Activated CD8-positive, alpha-beta T cell treated with anti-CD3 and anti-CD28 coated beads for 36 hours (primary cell): ENCODE results near the gene H3-3A. TPM values are rescaled to one million over a fixed set of nuclear protein-coding genes. Genes with fewer than 3 reads are reported as not detected.

ENCODE experiments used
- ATAC-seq: fragments of 200-7000 bp; cut with Tn5 transposase; one replicate; pipeline ENCODE4 v1.10.0; 2021; ENCODE audit warnings: mild to moderate bottlenecking, moderate library complexity
- CTCF ChIA-PET: fragments of 350-600 bp; sonication (Branson Sonifier 250); formaldehyde crosslinking; loops from one replicate; lab custom pipeline; 2021; ENCODE audit warnings: antibody characterized with exemption; lab: Charles Lee
- POLR2A ChIA-PET: fragments of 350-600 bp; sonication (Branson Sonifier 250); formaldehyde crosslinking; loops from one replicate; lab custom pipeline; 2021; ENCODE audit warnings: antibody characterized with exemption; lab: Charles Lee
- DNase-seq: peaks from one replicate; pipeline ENCODE4 v3.0.0-alpha.2; 2020
- H3K27ac Mint-ChIP-seq: one replicate; pipeline ENCODE4 v1.8.0; 2021; ENCODE audit warnings: mild to moderate bottlenecking, mixed read lengths
- H3K27me3 Mint-ChIP-seq: one replicate; pipeline ENCODE4 v1.8.0; 2021; ENCODE audit warnings: mixed read lengths
- H3K36me3 Mint-ChIP-seq: one replicate; pipeline ENCODE4 v1.8.0; 2021; ENCODE audit warnings: low read depth, mixed read lengths
- H3K4me1 Mint-ChIP-seq: one replicate; pipeline ENCODE4 v1.8.0; 2021; ENCODE audit warnings: low read depth, mixed read lengths
- H3K4me3 Mint-ChIP-seq: one replicate; pipeline ENCODE4 v1.8.0; 2021; ENCODE audit warnings: mild to moderate bottlenecking, moderate library complexity, mixed read lengths
- H3K9me3 Mint-ChIP-seq: one replicate; pipeline ENCODE4 v1.8.0; 2021; ENCODE audit warnings: mixed read lengths
- CTCF ChIP-seq: fragments of 200-600 bp; IDR thresholded peaks from one replicate; pipeline ENCODE4 v1.8.0; 2022; ENCODE audit warnings: antibody characterized with exemption, mild to moderate bottlenecking
- intact Hi-C: fragments of 100-400 bp; cut with micrococcal nuclease; formaldehyde crosslinking; loops from one replicate; pipeline ENCODE4 v1.10.0; 2022
- total RNA-seq, 2 experiments: library from RNA; stranded (reverse); gene quantifications; one replicate each; pipeline ENCODE4 v1.2.3, GENCODE V29; 2021

Gene H3-3A
- total RNA-seq, 2 experiments from 2014 or later, result 287 to 308 TPM

- Mint-ChIP-seq H3K9me3 (no peaks in the 10 kb centered on the region), H3K27me3 (no peaks in the 10 kb centered on the region), H3K36me3 (no peaks in the 10 kb centered on the region), H3K27ac (no peak overlapping the region), H3K4me3 (no peak overlapping the region), H3K4me1 (no peaks in the 10 kb centered on the region)
- DNase-seq (no peak), ATAC-seq (no peak)
- intact Hi-C loops, result no loop called here
- ChIA-PET CTCF (interaction anchor here (1.8 kb wide), 1 partner anchor 15 kb away, joined by 6 read pairs; no protein-coding TSS in a partner anchor), POLR2A (interaction anchor here (1.2 kb wide), 1 partner anchor 51 kb away, joined by 4 read pairs; the partner anchor contains the start of gene SDE2)
- TF ChIP-seq CTCF, result no peak
Measured at GRCh38 chr1:226050133-226050532, 12.4 kb upstream of the H3-3A start.

GRCh38 chr1:226051365-226051764 lies 11.2 kb upstream of the H3-3A start:
- Mint-ChIP-seq H3K36me3 (no peaks in the 10 kb centered on the region), H3K4me1 (no peaks in the 10 kb centered on the region), H3K9me3 (no peaks in the 10 kb centered on the region), H3K27me3 (no peaks in the 10 kb centered on the region), H3K27ac (no peak overlapping the region), H3K4me3 (no peak overlapping the region)
- POLR2A ChIA-PET, result no interaction called here
- DNase-seq (no peak), ATAC-seq (no peak)
- CTCF ChIA-PET, result interaction anchor here (1.6 to 1.8 kb wide), 2 partner anchors 14 to 146 kb away, joined by 3 to 6 read pairs; no protein-coding TSS in a partner anchor
- intact Hi-C loops, result no loop called here
- TF ChIP-seq CTCF, result no peak

GRCh38 chr1:226052061-226052460 lies 10.5 kb upstream of the H3-3A start:
- Mint-ChIP-seq H3K27ac (no peak overlapping the region), H3K4me3 (no peak overlapping the region), H3K9me3 (no peaks in the 10 kb centered on the region), H3K27me3 (no peaks in the 10 kb centered on the region), H3K4me1 (no peaks in the 10 kb centered on the region), H3K36me3 (no peaks in the 10 kb centered on the region)
- intact Hi-C loops, result no loop called here
- POLR2A ChIA-PET, result no interaction called here
- DNase-seq (no peak), ATAC-seq (no peak)
- CTCF ChIA-PET, result interaction anchor here (0.8 to 1.6 kb wide), 3 partner anchors 10 to 145 kb away, joined by 3 to 6 read pairs (median 3); no protein-coding TSS in a partner anchor
- no peak for TF ChIP-seq CTCF

GRCh38 chr1:226054519-226055327 lies 7.8 kb upstream of the H3-3A start:
- intact Hi-C loops, result no loop called here
- Mint-ChIP-seq H3K9me3 (no peaks in the 10 kb centered on the region), H3K27me3 (no peaks in the 10 kb centered on the region), H3K4me3 (no peak overlapping the region), H3K27ac (no peak overlapping the region), H3K4me1 (no peaks in the 10 kb centered on the region), H3K36me3 (peaks cover 4% of the 10 kb centered on the region)
- no peak for TF ChIP-seq CTCF
- no peak for DNase-seq
- ATAC-seq, result no peak
- ChIA-PET POLR2A (interaction anchor here (0.6 to 1.2 kb wide), 5 partner anchors 10 to 1555 kb away, joined by 3 to 4 read pairs (median 3); no protein-coding TSS in a partner anchor), CTCF (interaction anchor here (0.8 to 1.0 kb wide), 2 partner anchors 10 to 68 kb away, joined by 3 to 5 read pairs; no protein-coding TSS in a partner anchor)

GRCh38 chr1:226059709-226060108 lies 2.8 kb upstream of the H3-3A start:
- POLR2A ChIA-PET, result interaction anchor here (1.2 kb wide), 1 partner anchor 54 kb away, joined by 3 read pairs; no protein-coding TSS in a partner anchor
- no peak for DNase-seq
- TF ChIP-seq CTCF, result no peak
- Mint-ChIP-seq H3K27ac (no peak overlapping the region), H3K36me3 (peaks cover 16% of the 10 kb centered on the region), H3K27me3 (no peaks in the 10 kb centered on the region), H3K4me1 (peaks cover 8% of the 10 kb centered on the region), H3K4me3 (no peak overlapping the region), H3K9me3 (no peaks in the 10 kb centered on the region)
- CTCF ChIA-PET, result interaction anchor here (1.2 kb wide), 1 partner anchor 66 kb away, joined by 3 read pairs; no protein-coding TSS in a partner anchor
- intact Hi-C loops, result no loop called here
- ATAC-seq, result no peak
